ENCODE measurements around the gene TBL1X. TPM values are rescaled to one million over a fixed set of nuclear protein-coding genes. Genes with fewer than 3 reads are reported as not detected.

Gene TBL1X
- total and polyA plus RNA-seq, 2 experiments from 2014 or later: 8.7 to 26.9 TPM

DNA sequence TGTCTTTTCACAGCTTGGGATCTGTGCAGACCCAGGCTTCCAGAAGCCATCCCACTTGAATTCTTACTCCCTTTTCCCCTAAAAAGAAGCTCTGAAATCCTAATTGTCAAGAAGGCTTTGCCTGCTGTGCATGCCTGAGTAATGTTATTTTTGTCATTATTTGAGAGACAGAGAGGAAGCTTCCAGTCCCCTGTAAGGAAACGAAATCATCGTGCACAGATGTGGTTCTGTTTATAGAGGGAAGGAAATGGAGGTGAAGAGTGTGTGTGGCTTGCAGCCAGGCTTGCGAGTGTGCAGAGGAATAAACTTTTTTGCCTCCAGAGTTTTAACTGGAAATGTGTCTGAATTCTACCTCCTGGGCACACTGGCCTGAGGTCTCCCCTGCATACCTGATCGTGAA lies 70.2 kb downstream of the TBL1X start:
- Mint-ChIP-seq H3K4me3 (no peak overlapping the region), H3K27ac (no peak overlapping the region), H3K9me3 (no peaks in the 10 kb centered on the region), H3K27me3 (ENCODE audit: insufficient read depth, low read depth, poor library complexity) (peaks cover 4% of the 10 kb centered on the region), H3K36me3 (ENCODE audit: low read depth) (peaks cover 10% of the 10 kb centered on the region; the same call in 2 of the 3 replicates), H3K4me1 (peaks cover 45% of the 10 kb centered on the region)
- Histone ChIP-seq H4K20me1 (replicated peaks; ENCODE audit: insufficient read depth) (no peaks in the 10 kb centered on the region), H3K36me3 (ENCODE audit: insufficient read depth) (no peaks in the 10 kb centered on the region), H2AFZ (no peak overlapping the region), H3K27ac (ENCODE audit: low read depth) (0 out of 2 replicates have a peak overlapping the region, but pooled peaks have one; percentile 66), H3K9me2 (ENCODE audit: insufficient read depth) (no peaks in the 10 kb centered on the region), H3K4me2 (0 out of 2 replicates have a peak overlapping the region, but pooled peaks have one; percentile 26), H3F3A (replicated peaks; ENCODE audit: low read depth) (no peaks in the 10 kb centered on the region), H3K27me3 (ENCODE audit: insufficient read depth) (no peaks in the 10 kb centered on the region), H3K79me2 (replicated peaks; ENCODE audit: insufficient read depth) (peaks cover 26% of the 10 kb centered on the region), H3K4me3 (no peak overlapping the region), H3K4me1 (ENCODE audit: insufficient read depth) (peaks cover 16% of the 10 kb centered on the region)
- ATAC-seq: no peak
- no peak for DNase-seq (ENCODE audit: low spot score)
- TF ChIP-seq, protein P1, sequence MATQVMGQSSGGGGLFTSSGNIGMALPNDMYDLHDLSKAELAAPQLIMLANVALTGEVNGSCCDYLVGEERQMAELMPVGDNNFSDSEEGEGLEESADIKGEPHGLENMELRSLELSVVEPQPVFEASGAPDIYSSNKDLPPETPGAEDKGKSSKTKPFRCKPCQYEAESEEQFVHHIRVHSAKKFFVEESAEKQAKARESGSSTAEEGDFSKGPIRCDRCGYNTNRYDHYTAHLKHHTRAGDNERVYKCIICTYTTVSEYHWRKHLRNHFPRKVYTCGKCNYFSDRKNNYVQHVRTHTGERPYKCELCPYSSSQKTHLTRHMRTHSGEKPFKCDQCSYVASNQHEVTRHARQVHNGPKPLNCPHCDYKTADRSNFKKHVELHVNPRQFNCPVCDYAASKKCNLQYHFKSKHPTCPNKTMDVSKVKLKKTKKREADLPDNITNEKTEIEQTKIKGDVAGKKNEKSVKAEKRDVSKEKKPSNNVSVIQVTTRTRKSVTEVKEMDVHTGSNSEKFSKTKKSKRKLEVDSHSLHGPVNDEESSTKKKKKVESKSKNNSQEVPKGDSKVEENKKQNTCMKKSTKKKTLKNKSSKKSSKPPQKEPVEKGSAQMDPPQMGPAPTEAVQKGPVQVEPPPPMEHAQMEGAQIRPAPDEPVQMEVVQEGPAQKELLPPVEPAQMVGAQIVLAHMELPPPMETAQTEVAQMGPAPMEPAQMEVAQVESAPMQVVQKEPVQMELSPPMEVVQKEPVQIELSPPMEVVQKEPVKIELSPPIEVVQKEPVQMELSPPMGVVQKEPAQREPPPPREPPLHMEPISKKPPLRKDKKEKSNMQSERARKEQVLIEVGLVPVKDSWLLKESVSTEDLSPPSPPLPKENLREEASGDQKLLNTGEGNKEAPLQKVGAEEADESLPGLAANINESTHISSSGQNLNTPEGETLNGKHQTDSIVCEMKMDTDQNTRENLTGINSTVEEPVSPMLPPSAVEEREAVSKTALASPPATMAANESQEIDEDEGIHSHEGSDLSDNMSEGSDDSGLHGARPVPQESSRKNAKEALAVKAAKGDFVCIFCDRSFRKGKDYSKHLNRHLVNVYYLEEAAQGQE (IDR thresholded peaks at IDR 0.05; ENCODE audit: unreplicated experiment): no peak
- TF ChIP-seq NANOG (IDR thresholded peaks at IDR 0.05; ENCODE audit: borderline replicate concordance): no peak
- TF ChIP-seq ZNF114 (CRISPR knock-in tag; IDR thresholded peaks at IDR 0.05): no peak
- TF ChIP-seq EZH2phosphoT487 (IDR thresholded peaks at IDR 0.05; ENCODE audit: unreplicated experiment): no peak
- no peak for TF ChIP-seq ZNF462 (CRISPR knock-in tag; IDR thresholded peaks at IDR 0.05)
- no peak for TF ChIP-seq POLR2AphosphoS5 (IDR thresholded peaks at IDR 0.05; ENCODE audit: low read depth)
- no peak for TF ChIP-seq ZNF331 (CRISPR knock-in tag; IDR thresholded peaks at IDR 0.05; ENCODE audit: low read depth)
- TF ChIP-seq, protein P2, sequence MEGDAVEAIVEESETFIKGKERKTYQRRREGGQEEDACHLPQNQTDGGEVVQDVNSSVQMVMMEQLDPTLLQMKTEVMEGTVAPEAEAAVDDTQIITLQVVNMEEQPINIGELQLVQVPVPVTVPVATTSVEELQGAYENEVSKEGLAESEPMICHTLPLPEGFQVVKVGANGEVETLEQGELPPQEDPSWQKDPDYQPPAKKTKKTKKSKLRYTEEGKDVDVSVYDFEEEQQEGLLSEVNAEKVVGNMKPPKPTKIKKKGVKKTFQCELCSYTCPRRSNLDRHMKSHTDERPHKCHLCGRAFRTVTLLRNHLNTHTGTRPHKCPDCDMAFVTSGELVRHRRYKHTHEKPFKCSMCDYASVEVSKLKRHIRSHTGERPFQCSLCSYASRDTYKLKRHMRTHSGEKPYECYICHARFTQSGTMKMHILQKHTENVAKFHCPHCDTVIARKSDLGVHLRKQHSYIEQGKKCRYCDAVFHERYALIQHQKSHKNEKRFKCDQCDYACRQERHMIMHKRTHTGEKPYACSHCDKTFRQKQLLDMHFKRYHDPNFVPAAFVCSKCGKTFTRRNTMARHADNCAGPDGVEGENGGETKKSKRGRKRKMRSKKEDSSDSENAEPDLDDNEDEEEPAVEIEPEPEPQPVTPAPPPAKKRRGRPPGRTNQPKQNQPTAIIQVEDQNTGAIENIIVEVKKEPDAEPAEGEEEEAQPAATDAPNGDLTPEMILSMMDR (conservative IDR thresholded peaks at IDR 0.05; ENCODE audit: low read depth in 2 of 2): no peak
- TF ChIP-seq CREB1 (CRISPR knock-in tag; IDR thresholded peaks at IDR 0.05; ENCODE audit: low read depth): no peak
- TF ChIP-seq, protein P3, sequence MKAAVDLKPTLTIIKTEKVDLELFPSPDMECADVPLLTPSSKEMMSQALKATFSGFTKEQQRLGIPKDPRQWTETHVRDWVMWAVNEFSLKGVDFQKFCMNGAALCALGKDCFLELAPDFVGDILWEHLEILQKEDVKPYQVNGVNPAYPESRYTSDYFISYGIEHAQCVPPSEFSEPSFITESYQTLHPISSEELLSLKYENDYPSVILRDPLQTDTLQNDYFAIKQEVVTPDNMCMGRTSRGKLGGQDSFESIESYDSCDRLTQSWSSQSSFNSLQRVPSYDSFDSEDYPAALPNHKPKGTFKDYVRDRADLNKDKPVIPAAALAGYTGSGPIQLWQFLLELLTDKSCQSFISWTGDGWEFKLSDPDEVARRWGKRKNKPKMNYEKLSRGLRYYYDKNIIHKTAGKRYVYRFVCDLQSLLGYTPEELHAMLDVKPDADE (IDR thresholded peaks at IDR 0.05): no peak
- TF ChIP-seq JUNB (IDR thresholded peaks at IDR 0.05; ENCODE audit: unreplicated experiment): no peak
- TF ChIP-seq EZH2 (IDR thresholded peaks at IDR 0.05; ENCODE audit: low read depth, unreplicated experiment): no peak
- TF ChIP-seq STAT1 (IDR thresholded peaks at IDR 0.05; ENCODE audit: unreplicated experiment): no peak

All from GM23338 (cell line).